GM06990 (cell line): ENCODE measurements around the gene MRI1.

Source experiments
- DNase-seq: peaks from one replicate; pipeline ENCODE4 v3.0.0-alpha.2; 2011; ENCODE audit not compliant: insufficient read length; ENCODE audit errors: extremely low read depth
- H3K27me3 ChIP-seq: replicated peaks from 2 replicates; pipeline ENCODE4 v1.6.0; 2011; ENCODE audit warnings: low read length; ENCODE audit not compliant: control insufficient read depth, insufficient read depth
- H3K36me3 ChIP-seq: 2 replicates; pipeline ENCODE4 v1.5.1; 2011; ENCODE audit warnings: low read length; ENCODE audit not compliant: control insufficient read depth, insufficient read depth
- H3K4me3 ChIP-seq: replicated peaks from 2 replicates; pipeline ENCODE4 v1.5.1; 2011; ENCODE audit warnings: low read depth, mild to moderate bottlenecking, control low read depth, low read length
- CTCF ChIP-seq: IDR thresholded peaks from 2 replicates; pipeline ENCODE4 v1.5.1; 2011; ENCODE audit warnings: low read length, control low read depth, mild to moderate bottlenecking, inconsistent platforms; ENCODE audit not compliant: insufficient read depth, poor library complexity, severe bottlenecking

MRI1 gene

GRCh38 chr19:13814550-13814949 is 50.2 kb downstream of the MRI1 start:
- H3K36me3 ChIP-seq: peaks cover 13% of the 10 kb centered on the region
- H3K27me3 ChIP-seq: no peaks in the 10 kb centered on the region
- no peak for DNase-seq
- H3K4me3 ChIP-seq: no peak overlapping the region
- TF ChIP-seq CTCF: no peak

GRCh38 chr19:13817018-13817614 is 52.8 kb downstream of the MRI1 start:
- Histone ChIP-seq H3K27me3 (no peaks in the 10 kb centered on the region), H3K36me3 (peaks cover 13% of the 10 kb centered on the region), H3K4me3 (no peak overlapping the region)
- DNase-seq: peak; percentile 72
- TF ChIP-seq CTCF: no peak

DNA sequence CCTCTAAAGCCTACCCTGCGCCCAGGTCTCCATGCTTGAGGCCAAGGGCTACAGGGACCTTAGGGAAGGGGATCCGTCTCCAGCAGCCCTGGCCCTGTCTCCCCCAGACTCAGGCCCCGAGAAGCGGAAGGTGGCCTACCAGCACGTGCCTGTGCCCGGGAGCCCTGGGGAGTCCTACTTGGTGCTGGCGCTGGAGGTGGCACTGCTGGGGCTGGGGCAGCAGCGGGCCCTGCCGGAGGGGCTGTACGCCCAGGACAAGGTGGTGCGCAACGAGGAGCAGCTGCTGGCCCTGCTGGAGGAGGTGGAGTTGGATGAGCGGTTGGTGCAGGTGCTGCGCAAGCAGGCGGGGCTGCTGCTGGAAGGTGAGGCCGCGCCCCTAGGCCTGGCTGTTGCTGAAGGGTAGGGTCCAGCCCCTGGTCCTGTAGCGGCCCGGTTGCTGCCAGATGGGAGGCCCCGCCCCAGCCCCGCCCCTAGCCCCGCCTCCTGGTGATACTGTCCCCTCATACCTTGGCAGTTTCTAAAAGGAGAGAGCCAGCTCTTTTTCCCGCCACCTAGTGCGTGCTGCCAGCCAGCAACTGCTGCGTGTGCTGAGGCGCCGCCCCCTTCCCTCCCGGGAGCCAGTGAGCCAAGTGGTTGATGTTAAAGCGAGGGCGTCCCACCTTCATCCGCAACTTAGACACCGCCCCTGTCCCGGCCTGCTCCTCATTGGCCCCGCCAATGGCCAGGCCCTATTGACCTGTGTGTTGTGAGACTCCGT is 53.5 kb downstream of the MRI1 start:
- peak; percentile 81 for DNase-seq
- H3K27me3 ChIP-seq: no peaks in the 10 kb centered on the region
- H3K36me3 ChIP-seq: peaks cover 13% of the 10 kb centered on the region
- no peak overlapping the region for H3K4me3 ChIP-seq
- no peak for TF ChIP-seq CTCF

- no peak for DNase-seq
- H3K27me3 ChIP-seq: no peaks in the 10 kb centered on the region
- TF ChIP-seq CTCF: no peak
- H3K36me3 ChIP-seq: peaks cover 11% of the 10 kb centered on the region
- no peak overlapping the region for H3K4me3 ChIP-seq
Measured at GRCh38 chr19:13819238-13819637, 54.9 kb downstream of the MRI1 start.

DNA sequence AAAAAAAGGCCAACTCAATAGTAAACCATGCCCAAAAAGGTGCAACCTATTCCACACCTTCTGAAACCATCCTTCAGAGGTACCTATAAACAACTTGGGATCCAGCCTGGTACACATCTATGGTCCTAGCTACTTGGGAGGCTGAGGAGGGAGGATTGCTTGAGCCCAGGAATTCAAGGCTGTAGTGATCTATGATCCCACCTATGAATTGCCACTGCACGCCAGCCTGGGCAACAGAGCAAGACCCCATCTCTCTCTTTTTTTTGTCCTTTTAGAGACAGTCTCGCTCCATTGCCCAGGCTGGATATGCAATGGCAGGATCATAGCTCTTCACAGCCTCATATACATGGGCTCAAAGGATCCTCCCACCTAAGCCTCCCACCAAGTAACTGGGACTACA is 57.0 kb downstream of the MRI1 start:
- TF ChIP-seq CTCF: no peak

More for the DNA sequence above, 57.0 kb downstream of the MRI1 start:
- no peaks in the 10 kb centered on the region for H3K27me3 ChIP-seq
- peaks cover 11% of the 10 kb centered on the region for H3K36me3 ChIP-seq
- H3K4me3 ChIP-seq: no peak overlapping the region
- no peak for DNase-seq
